HepG2 (cell line): ENCODE results near the gene ANKRD17. TPM values are rescaled to one million over a fixed set of nuclear protein-coding genes. Genes with fewer than 3 reads are reported as not detected.

Source experiments
- BCLAF1 ChIP-seq: fragments of 450-650 bp; IDR thresholded peaks from 2 replicates; pipeline ENCODE4 v1.6.1; 2017; ENCODE audit warnings: mild to moderate bottlenecking
- CBX5 ChIP-seq: sonication (generic); formaldehyde crosslinking; IDR thresholded peaks from 2 replicates; pipeline ENCODE4 v1.4.0; 2020; ENCODE audit warnings: missing genetic modification reagents, borderline replicate concordance
- CCAR2 ChIP-seq: fragments of 200-400 bp; formaldehyde crosslinking; optimal IDR thresholded peaks from 2 replicates; pipeline ENCODE3; 2018; ENCODE audit warnings: low read depth, mild to moderate bottlenecking, low read length, moderate library complexity
- HNRNPH1 ChIP-seq: fragments of 200-400 bp; formaldehyde crosslinking; optimal IDR thresholded peaks from 2 replicates; pipeline ENCODE3; 2017; ENCODE audit warnings: mild to moderate bottlenecking, low read depth, low read length
- LBX2 ChIP-seq: sonication (generic); formaldehyde crosslinking; IDR thresholded peaks from 2 replicates; pipeline ENCODE4 v1.5.0; 2020; ENCODE audit warnings: missing genetic modification reagents, mild to moderate bottlenecking, borderline replicate concordance
- MAFG ChIP-seq: sonication (generic); formaldehyde crosslinking; IDR thresholded peaks from 2 replicates; pipeline ENCODE4 v1.5.1; 2020; ENCODE audit warnings: mild to moderate bottlenecking, missing genetic modification reagents
- MAFK ChIP-seq, 2 experiments: IDR thresholded peaks in 1 of 2; conservative IDR thresholded peaks in 1 of 2; 2 replicates each; pipeline ENCODE4 v1.6.1; 2011; ENCODE audit warnings: improper control_type of control experiment in 2 of 2, low read length in 2 of 2
- NCOR1 ChIP-seq: fragments of 200-600 bp; sonication (generic); IDR thresholded peaks from 2 replicates; pipeline ENCODE4 v1.7.0; 2017; ENCODE audit warnings: antibody characterized with exemption, low read length, borderline replicate concordance
- NFAT5 ChIP-seq: sonication (generic); formaldehyde crosslinking; IDR thresholded peaks from 2 replicates; pipeline ENCODE4 v1.4.0; 2020; ENCODE audit warnings: missing genetic modification reagents
- SMC3 ChIP-seq: IDR thresholded peaks from 2 replicates; pipeline ENCODE4 v1.6.1; 2011; ENCODE audit warnings: low read length, improper control_type of control experiment
- STAT6 ChIP-seq: sonication (generic); formaldehyde crosslinking; IDR thresholded peaks from 2 replicates; pipeline ENCODE4 v1.4.0; 2020; ENCODE audit warnings: missing genetic modification reagents, mild to moderate bottlenecking, borderline replicate concordance
- TARDBP ChIP-seq: sonication (generic); formaldehyde crosslinking; IDR thresholded peaks from 2 replicates; pipeline ENCODE4 v1.8.0; 2022; ENCODE audit warnings: mild to moderate bottlenecking, missing genetic modification reagents
- ZFP1 ChIP-seq: IDR thresholded peaks from 2 replicates; pipeline ENCODE4 v1.6.1; 2016
- ZNF354B ChIP-seq: sonication (generic); formaldehyde crosslinking; IDR thresholded peaks from 2 replicates; pipeline ENCODE4 v1.8.0; 2022; ENCODE audit warnings: mild to moderate bottlenecking, missing genetic modification reagents
- ZNF362 ChIP-seq: sonication (generic); formaldehyde crosslinking; IDR thresholded peaks from 2 replicates; pipeline ENCODE4 v1.4.0; 2020; ENCODE audit warnings: missing genetic modification reagents, mild to moderate bottlenecking, borderline replicate concordance
- ZSCAN31 ChIP-seq: sonication (generic); formaldehyde crosslinking; IDR thresholded peaks from 2 replicates; pipeline ENCODE4 v1.5.0; 2020; ENCODE audit warnings: low read depth, mild to moderate bottlenecking, missing genetic modification reagents
- polyA plus RNA-seq, 8 experiments: library from polyadenylated mRNA; depleted of rRNA in 3 of 8; stranded (reverse) in 7 of 8; unstranded in 1 of 8; fragments of >200 nt; fragmentation: Illumina TruSeq in 4 of 8; extraction: Trizol in 4 of 8; gene quantifications; 2 replicates each; pipeline versions ENCODE4 v1.2.1 to v1.2.3, GENCODE V29; 2011 to 2016; ENCODE audit warnings: low read depth in 4 of 8, missing spikeins in 1 of 8, mixed read lengths in 1 of 8; ENCODE audit not compliant: insufficient read depth in 1 of 8
- total RNA-seq, 5 experiments: library from RNA; depleted of rRNA; stranded (reverse); fragments of >200 nt; fragmentation: Illumina TruSeq; extraction: Trizol; gene quantifications; 2 replicates each; pipeline ENCODE4 v1.2.3, GENCODE V29; 2016; ENCODE audit warnings: low read depth in 1 of 5

Gene ANKRD17
- total and polyA plus RNA-seq, 2 of the 13 experiments (the other 11 are each of a cell fraction or from before 2014, with no cell fraction given) = 55.7 to 61.1 TPM

- TF ChIP-seq ZFP1 (CRISPR knock-in tag) (peak; percentile 68; the same call in 1 of the 2 replicates), HNRNPH1 (no peak), ZNF354B (CRISPR knock-in tag) (no peak), NFAT5 (CRISPR knock-in tag) (peak; percentile 89; the same call in 1 of the 2 replicates), SMC3 (no peak), MAFG (CRISPR knock-in tag) (no peak), CBX5 (peak; percentile 24; the same call in 1 of the 2 replicates), ZSCAN31 (CRISPR knock-in tag) (peak; percentile 93), BCLAF1 (no peak), NCOR1 (no peak), STAT6 (CRISPR knock-in tag) (peak; percentile 62; the same call in 1 of the 2 replicates), LBX2 (CRISPR knock-in tag) (peak; percentile 82; the same call in 1 of the 2 replicates), ZNF362 (CRISPR knock-in tag) (peak; percentile 65; the same call in 1 of the 2 replicates), MAFK (conservative IDR thresholded peaks at IDR 0.05 in 1 of 2, IDR thresholded peaks at IDR 0.05 in 1 of 2; ENCODE audit: low read length in 2 of 2) (no peak), TARDBP (CRISPR knock-in tag) (peak; percentile 59; the same call in 1 of the 2 replicates), CCAR2 (no peak)
These were observed 189.1 kb downstream of the ANKRD17 start, which contains the start of gene COX18 (continued) for GRCh38 chr4:73069338-73070073.
